ENCODE results near the gene DZIP1. TPM values are rescaled to one million over a fixed set of nuclear protein-coding genes. Genes with fewer than 3 reads are reported as not detected.

Gene DZIP1
- total and polyA plus RNA-seq, 2 of the 13 experiments (the other 11 are each of a cell fraction or from before 2014, with no cell fraction given): 11.0 to 36.7 TPM

- TF ChIP-seq MAX (IDR thresholded peaks at IDR 0.05): peak; percentile 30; the same call in 1 of the 2 replicates
- TF ChIP-seq NAIF1 (CRISPR knock-in tag; IDR thresholded peaks at IDR 0.05; ENCODE audit: borderline replicate concordance): no peak
- no peak for TF ChIP-seq ZBTB10 (CRISPR knock-in tag; IDR thresholded peaks at IDR 0.05; ENCODE audit: borderline replicate concordance)
- peak; percentile 62; the same call in 1 of the 2 replicates for TF ChIP-seq ZFX (CRISPR knock-in tag; IDR thresholded peaks at IDR 0.05; ENCODE audit: low read depth)
- TF ChIP-seq ZNF326 (CRISPR knock-in tag; IDR thresholded peaks at IDR 0.05; ENCODE audit: borderline replicate concordance): no peak
- no peak for TF ChIP-seq ZNF615 (CRISPR knock-in tag; IDR thresholded peaks at IDR 0.05; ENCODE audit: borderline replicate concordance)
- TF ChIP-seq MED8 (CRISPR knock-in tag; IDR thresholded peaks at IDR 0.05; ENCODE audit: insufficient replicate concordance): no peak
- no peak for TF ChIP-seq NFRKB (IDR thresholded peaks at IDR 0.05)
- TF ChIP-seq ZNF768 (CRISPR knock-in tag; IDR thresholded peaks at IDR 0.05): 0 out of 2 replicates have a peak, but pooled peaks have one; percentile 15
- TF ChIP-seq ARID4A (CRISPR knock-in tag; IDR thresholded peaks at IDR 0.05; ENCODE audit: borderline replicate concordance): peak; percentile 78; the same call in 1 of the 2 replicates
- peak; percentile 46; the same call in 1 of the 2 replicates for TF ChIP-seq ZFY (CRISPR knock-in tag; IDR thresholded peaks at IDR 0.05)
- TF ChIP-seq ZNF335 (CRISPR knock-in tag; IDR thresholded peaks at IDR 0.05): no peak
- TF ChIP-seq SALL2 (CRISPR knock-in tag; IDR thresholded peaks at IDR 0.05): no peak
- no peak for TF ChIP-seq LCORL (IDR thresholded peaks at IDR 0.05)
- 0 out of 2 replicates have a peak, but pooled peaks have one; percentile 36 for TF ChIP-seq LCORL (CRISPR knock-in tag; IDR thresholded peaks at IDR 0.05)
- TF ChIP-seq RBM22 (optimal IDR thresholded peaks at IDR 0.05; ENCODE audit: low read length): no peak
- TF ChIP-seq ZMAT3 (CRISPR knock-in tag; conservative IDR thresholded peaks at IDR 0.05): no peak
- TF ChIP-seq BRF2 (CRISPR knock-in tag; IDR thresholded peaks at IDR 0.05): no peak
- no peak for TF ChIP-seq ZNF235 (CRISPR knock-in tag; IDR thresholded peaks at IDR 0.05; ENCODE audit: borderline replicate concordance)
- peak; percentile 3 for TF ChIP-seq HNRNPK (IDR thresholded peaks at IDR 0.05; ENCODE audit: low read depth, low read length, poor library complexity, severe bottlenecking)
- no peak for TF ChIP-seq ZNF878 (CRISPR knock-in tag; IDR thresholded peaks at IDR 0.05)
- TF ChIP-seq ZNF772 (CRISPR knock-in tag; IDR thresholded peaks at IDR 0.05): no peak
- no peak for TF ChIP-seq ZNF713 (CRISPR knock-in tag; IDR thresholded peaks at IDR 0.05)
- TF ChIP-seq RFX3 (CRISPR knock-in tag; IDR thresholded peaks at IDR 0.05): peak; percentile 88
These were observed 2.4 kb downstream of the DZIP1 start (continued) for GRCh38 chr13:95642028-95642621.

All from HepG2 (cell line).